C4-2B (cell line): ENCODE data around the gene FAM8A1.
"Not testable (repeated sequence)": the region's sequence is repeated elsewhere in the genome, so short reads cannot be mapped to it uniquely, and the experiment has no call there.

ENCODE experiments used
- H3K27ac ChIP-seq: fragments of 450-650 bp; 2 replicates; pipeline ENCODE4 v1.5.1; 2017
- CTCF ChIP-seq: fragments of 450-650 bp; conservative IDR thresholded peaks from 2 replicates; pipeline ENCODE4 v1.5.1; 2017; ENCODE audit warnings: mild to moderate bottlenecking
- ZFX ChIP-seq: fragments of 450-650 bp; IDR thresholded peaks from 2 replicates; pipeline ENCODE4 v1.6.1; 2017

The FAM8A1 gene

DNA sequence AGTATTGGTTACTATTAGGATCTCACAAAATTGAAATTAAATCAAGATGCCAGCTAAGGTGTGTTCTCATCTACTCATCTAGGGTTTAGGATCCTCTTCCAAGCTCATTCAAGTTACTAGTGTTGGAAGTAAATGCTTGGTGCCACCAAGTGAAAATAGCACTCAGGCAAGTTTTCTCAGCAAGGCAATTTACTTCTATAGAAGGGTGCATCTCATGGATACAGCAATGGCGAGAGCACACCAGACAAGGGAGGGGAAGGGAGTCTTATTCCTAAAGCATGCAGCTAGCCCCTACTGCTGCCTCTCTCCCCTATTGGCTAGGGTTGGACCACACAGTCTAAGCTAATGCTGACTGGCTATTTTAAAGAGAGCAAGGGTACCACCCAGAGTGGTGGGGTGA lies 23.0 kb upstream of the FAM8A1 start:
- TF ChIP-seq CTCF (no peak), ZFX (no peak)
- no peak overlapping the region for H3K27ac ChIP-seq

DNA sequence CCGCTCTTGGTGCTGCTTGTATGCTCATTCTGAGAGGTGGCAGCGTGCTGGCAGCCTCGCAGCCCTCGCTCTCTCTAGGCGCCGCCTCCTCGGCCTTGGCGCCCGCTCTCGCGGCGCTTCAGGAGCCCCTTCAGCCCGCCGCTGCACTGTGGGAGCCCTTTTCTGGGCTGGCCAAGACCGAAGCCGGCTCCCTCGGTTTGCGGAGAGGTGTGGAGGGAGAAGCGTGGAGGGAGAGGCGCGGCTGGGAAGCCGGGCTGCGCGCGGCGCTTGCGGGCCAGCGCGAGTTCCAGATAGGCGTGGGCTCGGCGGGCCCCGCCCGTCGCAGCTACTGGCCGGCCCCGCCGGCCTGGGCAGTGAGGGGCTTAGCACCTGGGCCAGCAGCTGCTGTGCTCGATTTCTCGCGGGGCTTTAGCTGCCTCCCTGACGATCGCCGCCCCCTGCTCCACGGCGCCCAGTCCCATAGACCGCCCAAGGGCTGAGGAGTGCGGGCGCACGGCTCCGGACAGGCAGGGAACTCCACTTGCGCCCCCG lies 19.5 kb upstream of the FAM8A1 start:
- TF ChIP-seq CTCF (no peak), ZFX (no peak)

DNA sequence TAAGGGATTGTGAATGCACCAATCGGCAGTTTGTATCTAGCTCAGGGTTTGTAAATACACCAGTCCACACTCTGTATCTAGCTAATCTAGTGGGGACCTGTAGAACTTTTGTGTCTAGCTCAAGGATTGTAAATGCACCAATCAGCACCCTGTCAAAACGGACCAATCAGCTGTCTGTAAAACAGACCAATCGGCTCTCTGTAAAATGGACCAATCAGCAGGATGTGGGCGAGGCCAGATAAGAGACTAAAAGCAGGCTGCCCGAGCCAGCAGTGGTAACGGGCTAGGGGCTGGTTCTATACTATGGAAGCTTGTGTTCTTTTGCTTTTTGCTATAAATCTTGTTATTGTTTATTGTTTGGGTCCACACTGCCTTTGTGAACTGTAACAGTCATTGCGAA lies 18.8 kb upstream of the FAM8A1 start:
- peak overlapping the region; percentile 16; the same call in 1 of the 2 replicates for H3K27ac ChIP-seq

More for the DNA sequence above, 19.5 kb upstream of the FAM8A1 start:
- no peak overlapping the region for H3K27ac ChIP-seq

- peak overlapping the region; percentile 70 for H3K27ac ChIP-seq
- TF ChIP-seq CTCF, result no peak
- TF ChIP-seq ZFX, result no peak
These were observed 16.3 kb upstream of the FAM8A1 start for GRCh38 chr6:17583811-17584210.

DNA sequence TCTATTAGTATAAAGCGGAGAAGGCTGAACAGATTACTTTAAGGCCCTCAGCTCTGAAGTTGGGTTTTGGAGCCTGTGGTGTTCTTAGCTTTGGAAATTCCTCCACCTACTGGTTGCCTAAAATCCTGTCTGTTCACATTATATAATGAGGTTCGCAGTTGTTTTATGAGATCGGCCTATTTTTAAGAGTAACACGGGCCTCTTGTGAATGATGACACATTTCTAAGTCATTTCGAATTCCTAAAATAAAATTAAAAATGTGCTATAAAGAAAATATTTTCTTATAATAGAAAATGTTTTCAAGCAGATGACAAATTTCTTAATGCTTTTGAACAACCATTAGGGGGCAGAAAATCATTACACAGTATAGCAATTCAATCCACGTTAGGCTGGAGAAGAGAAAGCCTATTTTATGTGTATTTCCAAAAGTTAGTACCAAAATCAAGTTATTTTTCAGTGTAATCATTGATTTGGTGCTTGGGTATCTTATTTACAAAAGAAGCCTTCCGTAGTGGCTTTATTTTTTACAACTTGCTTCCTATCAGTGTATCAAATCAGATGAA lies 15.8 kb upstream of the FAM8A1 start:
- H3K27ac ChIP-seq, result peak overlapping the region; percentile 70; the same call in 1 of the 2 replicates

GRCh38 chr6:17585766-17586490 lies 14.2 kb upstream of the FAM8A1 start:
- H3K27ac ChIP-seq, result peak overlapping the region; percentile 34
- TF ChIP-seq ZFX (no peak), CTCF (peak; percentile 71)

More for the DNA sequence above, 15.8 kb upstream of the FAM8A1 start:
- TF ChIP-seq CTCF (peak; percentile 94), ZFX (no peak)

DNA sequence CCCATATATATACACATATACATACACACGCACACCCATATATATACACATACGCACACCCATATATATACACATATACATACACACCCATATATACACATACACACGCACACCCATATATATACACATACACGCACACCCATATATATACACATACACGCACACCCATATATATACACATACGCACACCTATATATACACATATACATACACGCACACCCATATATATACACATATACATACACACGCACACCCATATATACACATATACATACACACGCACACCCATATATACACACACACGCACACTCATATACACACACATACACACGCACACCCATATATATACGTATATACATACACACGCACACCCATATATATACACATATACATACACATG lies 13.5 kb upstream of the FAM8A1 start:
- H3K27ac ChIP-seq, result not testable (repeated sequence)

GRCh38 chr6:17588011-17588410 lies 12.1 kb upstream of the FAM8A1 start:
- H3K27ac ChIP-seq, result no peak overlapping the region
- no peak for TF ChIP-seq CTCF
- no peak for TF ChIP-seq ZFX
